Stimulated activated CD8-positive, alpha-beta memory T cell treated with anti-CD3 and anti-CD28 coated beads, Interleukin-12 subunit alpha, Interleukin-12 subunit beta, amount 100 ng/mL, for 24 hours (primary cell): ENCODE measurements around the gene LOXHD1.

Source experiments
- DNase-seq: peaks from one replicate; pipeline ENCODE4 v3.0.0-alpha.2; 2020; ENCODE audit errors: extremely low read depth

The LOXHD1 gene

DNA sequence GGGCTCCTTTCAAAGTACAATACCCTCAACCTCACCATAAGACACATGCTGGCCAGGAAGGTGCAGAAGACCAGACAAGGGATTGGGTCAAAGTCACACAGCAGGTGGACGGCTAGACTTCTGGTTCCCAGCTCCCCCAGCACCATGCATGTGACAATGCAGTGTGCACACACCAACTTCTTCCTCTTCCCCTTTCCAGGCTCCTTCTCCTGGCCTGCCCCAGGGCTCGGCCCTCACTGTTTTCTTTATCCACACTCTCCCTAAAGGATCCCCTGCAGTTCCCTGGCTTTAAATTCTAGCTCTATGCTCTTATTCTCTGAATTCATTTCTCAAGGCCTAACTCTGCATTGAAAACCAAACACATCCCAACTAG, 82.3 kb downstream of the LOXHD1 start:
- DNase-seq = no peak

DNA sequence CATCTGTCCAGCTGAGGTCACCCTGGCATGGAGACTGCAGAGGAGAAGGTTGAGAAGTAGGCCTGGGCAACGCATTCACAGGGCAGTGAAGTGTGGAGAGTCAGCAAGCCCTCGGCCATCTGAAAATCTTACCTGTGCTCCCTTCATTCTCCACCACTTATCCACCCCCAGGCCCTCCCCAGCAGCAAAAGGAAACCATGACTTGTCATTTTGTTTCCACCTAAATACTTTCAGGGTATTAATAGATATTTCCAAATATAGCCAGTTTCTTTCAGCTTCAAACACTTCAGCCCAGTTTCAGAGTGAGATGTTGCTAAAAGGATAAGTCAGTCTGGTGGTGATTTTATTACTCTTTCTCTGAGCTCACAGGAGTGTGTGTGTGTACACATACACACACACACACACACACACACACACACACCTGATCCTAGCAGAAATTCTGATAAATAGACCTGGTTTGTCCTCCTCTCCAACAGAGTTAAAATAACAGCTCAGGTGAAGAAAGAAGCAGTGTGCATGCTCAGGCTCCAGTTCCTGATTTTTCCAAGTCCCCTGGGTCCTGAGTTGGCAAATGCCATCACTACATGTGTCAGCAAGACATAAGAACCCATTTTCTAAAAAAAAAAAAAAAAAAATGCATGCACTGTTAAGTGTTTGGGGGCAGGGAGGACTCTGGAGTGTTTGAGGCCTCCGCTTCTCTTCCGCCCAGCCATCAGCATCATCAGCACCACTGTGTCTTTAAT, 82.8 kb downstream of the LOXHD1 start:
- no peak for DNase-seq

DNA sequence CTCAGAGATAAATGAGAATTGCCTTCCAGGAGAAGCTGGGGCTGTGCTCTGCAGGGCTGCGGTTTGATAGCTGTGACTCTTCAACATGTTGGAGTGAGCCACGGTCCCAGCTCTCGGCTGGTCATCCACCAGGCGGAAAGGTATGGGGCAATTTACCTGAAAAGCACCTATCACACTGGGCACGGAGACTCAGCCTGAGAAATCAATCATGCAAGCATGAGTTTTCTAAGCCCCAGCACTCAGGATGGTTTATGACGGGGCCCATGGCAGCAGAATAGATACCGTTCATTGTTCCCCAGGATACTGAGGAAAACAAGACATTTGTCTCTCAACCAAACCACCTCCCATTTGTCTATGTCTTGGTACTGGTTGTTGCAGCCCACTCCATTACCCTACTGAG, 83.9 kb downstream of the LOXHD1 start:
- DNase-seq = no peak

DNA sequence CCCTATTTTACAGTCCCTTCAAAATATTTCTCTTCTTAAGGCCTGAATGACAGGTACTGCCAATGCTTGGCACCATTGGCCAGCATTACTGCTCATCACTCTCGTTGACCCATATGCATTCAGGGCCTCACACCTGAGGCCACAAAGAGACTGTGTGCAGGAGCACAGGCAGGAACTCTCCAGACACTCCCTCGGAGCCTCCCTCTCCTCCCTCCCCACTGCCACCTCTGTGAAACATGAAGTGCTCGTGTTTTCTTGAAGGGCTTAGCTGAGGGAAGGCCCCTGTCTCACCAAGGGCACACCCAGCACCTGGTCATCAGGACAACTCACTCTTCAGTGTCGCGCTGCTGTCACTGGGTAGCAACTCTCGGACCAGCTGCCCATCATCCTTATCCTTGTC, 85.3 kb downstream of the LOXHD1 start:
- no peak for DNase-seq

DNA sequence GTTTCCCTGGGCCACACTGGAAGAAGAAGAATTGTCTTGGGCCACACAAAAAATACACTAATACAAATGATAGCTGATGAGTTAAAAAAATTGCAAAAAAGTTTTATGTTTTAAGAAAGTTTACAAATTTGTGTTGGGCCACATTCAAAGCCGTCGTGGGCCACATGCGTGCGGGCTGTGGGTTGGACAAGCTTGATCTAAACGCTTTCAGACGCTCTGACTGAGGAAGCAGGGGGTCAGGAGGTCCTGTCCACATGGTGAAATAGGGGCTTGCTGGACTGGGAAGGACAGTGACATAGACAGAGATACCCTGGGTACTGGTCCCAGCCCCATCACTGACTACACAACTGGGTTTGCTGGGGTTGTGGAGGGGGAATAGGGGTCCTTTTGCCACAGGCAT, 86.4 kb downstream of the LOXHD1 start:
- no peak for DNase-seq

DNA sequence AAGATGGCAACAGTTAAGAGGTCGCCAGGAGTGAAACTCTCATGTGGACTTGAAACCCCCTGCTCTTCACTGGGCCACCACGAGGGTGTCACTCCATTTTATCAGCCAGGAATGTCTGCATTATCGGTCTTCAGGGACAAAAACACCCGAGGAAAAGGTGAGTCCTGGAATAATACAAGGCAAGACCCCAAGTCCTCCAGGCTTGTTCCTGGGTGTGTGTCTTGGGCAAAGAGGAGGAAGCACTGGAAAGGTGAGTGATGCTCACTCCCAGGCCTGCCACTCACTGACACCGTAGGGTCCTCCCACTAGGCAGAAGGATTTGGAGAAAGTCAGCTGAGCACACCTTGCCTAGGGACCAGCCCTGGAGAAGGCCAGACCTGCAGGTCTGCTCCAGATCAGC, 86.9 kb downstream of the LOXHD1 start:
- DNase-seq = no peak

DNA sequence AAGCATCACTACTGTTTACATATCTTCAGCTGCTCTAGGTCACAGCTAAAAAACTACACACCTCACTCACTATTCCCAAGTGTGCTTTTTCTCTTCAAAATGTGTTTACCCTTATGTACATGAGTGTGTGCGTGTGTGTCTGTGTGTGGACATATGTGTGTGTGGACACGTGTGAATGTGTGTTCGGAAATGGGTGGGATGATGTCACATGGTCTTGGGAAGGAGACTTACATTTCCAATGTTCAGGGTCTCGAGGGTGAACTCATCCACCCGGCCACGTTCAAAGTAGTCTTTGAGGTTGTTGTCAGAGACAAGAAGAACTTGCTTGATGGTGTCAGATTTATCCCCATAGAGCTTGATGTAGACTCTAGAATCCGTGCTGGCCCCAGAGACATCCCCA, 87.8 kb downstream of the LOXHD1 start:
- DNase-seq = no peak

DNA sequence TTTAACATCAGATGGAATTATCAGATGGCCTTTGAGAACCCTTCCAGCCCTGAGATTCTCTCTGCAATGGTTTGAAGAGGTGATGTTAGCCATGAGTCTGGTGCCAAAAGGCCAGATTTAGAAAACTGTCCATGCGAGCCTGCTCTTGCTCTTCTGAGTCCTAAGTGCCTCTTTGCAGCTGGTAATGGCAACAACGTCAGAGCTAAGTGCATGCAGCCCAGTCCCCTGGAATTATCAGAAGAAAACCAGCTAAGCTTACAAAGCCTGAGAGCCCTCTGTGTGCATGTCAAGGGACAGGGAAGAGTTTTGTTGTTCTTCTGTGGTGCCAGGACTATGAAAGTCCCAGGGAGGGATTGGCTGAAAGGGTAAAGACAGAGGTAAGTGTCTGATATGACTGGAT, 89.8 kb downstream of the LOXHD1 start:
- no peak for DNase-seq

DNA sequence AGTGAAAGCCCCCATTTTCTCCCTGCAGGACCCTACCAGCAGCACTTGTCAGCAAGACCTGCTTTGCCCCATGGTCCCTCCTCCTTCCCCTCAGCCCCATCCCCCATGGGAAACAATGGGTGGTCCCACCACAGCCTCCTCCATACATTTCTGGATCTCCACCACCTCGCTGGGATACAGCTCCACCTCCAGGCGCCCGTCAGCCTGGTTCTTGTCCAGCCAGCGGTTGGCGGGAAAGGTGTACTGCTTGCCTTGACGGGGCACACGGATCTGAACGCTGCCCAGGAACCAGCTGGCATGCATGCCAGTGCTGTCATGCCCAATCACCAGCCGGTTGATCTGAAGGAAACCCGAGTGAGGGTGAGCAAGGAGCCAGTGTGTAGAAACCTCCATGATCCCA, 90.9 kb downstream of the LOXHD1 start:
- DNase-seq = no peak

DNA sequence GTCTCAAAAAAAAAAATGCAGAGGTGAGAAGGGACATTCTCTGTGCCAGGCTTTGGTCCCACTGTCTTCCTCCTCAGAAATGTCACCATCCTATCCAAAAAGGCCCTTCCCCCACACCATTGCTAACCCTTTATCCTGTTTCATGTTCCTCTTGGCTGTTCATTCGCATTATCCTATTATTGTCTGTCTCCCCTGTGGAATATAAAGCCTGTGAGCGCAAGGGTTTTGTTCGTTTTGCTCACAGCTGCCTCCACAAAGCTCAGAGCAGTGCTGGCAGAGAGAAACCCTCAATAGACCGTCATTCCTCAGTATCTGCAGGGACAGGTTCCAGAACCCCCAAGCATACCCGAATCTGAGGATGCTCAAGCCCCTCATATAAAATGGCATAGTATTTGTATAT, 91.8 kb downstream of the LOXHD1 start:
- DNase-seq = no peak

DNA sequence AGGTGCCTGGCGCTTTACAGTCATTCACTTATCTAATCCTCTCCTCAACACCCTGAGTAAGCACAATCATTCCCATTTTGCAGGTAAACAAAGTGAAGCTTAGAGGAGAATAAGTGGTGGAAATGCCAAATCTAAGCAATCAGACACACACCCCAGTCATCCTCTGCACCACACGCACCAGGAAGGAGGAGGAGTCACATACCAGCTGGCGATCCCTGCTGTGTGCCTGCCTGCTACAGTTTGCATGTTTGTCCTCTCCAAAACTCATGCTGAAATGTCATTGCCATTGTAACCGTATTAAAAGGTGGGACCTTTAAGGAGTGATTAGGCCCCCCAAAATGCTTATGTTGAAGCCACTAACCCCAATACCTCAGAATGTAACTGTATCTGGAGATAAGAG, 93.7 kb downstream of the LOXHD1 start:
- no peak for DNase-seq

DNA sequence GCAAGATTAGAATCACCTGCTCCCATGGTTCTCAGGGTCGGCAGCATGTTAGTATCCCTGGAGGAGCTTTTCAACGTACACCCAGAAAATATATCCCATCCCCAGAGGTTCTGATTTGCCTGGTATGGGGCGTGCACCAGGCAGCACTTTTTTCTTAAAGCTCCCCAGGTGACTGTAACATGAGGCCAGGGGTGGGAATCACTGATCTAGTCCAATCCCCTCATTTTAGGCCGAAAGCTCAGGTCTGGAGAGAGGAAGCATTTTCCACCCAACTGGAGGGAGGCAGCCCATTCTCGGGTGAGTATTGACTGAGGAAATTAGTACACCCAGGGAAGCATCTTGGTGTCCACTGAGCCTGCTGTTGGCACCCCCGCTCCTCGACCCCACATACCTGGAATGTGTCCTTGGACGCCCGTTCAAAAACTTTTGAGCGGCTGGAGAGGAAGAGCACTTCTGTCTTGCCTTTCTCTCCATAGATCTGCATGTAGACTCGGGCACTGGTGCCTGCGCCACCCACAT, 94.3 kb downstream of the LOXHD1 start:
- no peak for DNase-seq

DNA sequence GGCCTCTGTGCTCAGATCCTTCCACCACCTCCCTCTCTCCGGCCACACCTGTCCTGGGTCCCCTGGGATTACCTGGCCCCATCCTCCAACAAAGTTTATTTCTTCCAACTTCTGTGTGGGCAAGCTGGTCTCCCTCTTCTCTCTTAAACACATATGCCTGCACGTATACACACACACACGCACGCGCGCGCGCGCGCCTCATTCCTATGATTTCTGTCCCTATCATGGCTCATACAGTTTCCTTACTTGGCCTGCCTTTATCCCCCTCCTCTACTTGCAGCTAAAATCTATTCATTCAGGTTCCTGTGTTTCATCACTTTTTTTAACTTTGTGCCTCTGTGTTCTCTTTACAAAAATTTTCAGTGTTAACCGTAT, 96.4 kb downstream of the LOXHD1 start:
- no peak for DNase-seq

DNA sequence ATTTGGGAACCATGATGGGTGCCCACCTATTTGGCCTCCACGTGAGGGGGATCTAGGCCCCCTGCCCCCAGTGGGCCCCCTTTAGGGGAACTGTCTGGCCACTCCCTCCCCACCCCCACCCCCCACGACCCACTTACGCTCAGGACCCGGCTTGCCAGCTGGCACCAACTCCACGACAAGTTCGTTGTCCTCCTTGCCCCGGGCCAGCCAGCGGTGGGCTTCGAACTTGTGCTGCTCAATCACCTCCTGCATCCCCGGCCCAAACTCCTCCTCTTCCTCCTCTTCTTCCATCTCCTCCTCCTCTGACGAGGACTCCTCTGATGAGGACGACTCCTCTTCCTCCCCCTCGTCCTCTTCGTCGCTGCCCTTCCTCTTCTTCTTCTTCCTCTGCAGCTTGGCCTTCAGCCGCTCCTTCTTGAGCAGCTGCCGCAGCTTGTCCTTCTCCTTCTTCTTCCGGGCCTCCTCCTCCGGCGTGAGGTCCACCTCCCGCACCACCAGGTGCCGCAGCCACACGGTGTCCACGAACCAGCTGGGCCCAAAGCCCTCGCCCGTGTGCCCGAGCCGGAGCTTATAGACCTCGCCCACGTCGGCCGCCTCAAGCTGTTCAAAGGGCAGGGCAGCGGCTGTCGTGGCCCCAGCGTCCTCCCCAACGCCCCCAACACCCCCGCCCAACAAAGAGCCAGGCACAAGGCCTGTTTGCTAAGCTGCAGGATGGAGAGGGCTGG, 96.9 kb downstream of the LOXHD1 start:
- DNase-seq = no peak

DNA sequence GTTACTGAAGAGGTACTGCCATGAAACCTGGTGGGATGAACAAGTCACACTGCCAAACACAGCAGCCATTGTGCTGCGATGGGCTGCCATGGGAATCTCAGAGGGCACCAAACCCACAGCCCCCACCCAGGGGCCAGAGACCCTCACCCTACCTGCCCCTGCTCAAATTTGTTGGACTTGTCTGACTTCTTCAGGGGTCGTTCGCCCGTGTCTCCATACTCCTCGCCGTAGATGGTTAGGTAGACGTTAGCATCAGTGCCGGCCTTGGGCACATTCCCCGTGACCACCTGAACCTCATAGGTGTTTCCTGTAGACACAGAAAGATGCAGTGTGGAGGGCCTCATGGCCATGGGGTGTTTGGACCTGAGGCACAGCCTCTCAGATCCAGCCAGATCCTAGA, 97.7 kb downstream of the LOXHD1 start:
- DNase-seq = no peak

DNA sequence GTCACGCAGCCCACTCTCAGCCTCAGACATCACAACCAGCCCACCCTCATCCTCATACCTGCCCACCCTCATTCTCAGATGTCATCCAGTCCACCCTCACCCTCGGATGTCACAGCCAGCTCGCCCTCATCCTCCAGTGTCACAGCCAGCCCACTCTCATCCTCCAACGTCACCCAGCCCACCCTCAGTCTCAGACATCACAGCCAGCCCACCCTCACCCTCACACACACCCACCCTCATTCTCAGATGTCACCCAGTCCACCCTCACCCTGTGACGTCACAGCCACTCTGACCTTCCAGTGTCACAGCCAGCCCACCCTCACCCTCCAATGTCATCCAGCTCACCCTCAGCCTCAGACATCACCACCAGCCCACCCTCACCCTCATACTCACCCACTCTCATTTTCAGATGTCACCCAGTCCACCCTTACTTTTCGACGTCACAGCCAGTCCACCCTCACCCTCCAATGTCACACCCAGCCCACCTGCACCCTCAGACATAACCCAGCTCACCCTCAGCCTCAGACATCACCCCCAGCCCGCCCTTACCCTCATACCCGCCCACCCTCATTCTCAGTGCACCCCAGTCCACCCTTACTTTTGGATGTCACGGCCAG, 100.3 kb downstream of the LOXHD1 start:
- DNase-seq = no peak

DNA sequence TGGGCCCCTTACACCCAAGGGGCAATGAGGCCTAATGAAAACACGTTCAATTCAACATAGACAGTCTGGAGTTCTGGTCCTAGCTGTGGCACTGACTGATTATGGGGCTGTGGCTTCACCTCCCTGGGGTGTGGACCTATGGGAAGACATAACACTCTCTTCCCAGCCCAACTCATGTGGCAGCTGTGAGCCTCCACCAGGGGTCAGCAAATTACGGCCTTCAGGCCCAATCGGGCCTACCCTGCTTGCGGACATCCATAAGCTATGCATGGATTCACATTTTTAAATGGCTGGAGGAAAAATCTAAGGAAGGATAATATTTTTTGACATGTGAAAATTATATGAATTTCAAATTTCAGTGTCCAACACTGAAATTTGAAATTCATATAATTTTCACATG, 101.3 kb downstream of the LOXHD1 start:
- DNase-seq = no peak

DNA sequence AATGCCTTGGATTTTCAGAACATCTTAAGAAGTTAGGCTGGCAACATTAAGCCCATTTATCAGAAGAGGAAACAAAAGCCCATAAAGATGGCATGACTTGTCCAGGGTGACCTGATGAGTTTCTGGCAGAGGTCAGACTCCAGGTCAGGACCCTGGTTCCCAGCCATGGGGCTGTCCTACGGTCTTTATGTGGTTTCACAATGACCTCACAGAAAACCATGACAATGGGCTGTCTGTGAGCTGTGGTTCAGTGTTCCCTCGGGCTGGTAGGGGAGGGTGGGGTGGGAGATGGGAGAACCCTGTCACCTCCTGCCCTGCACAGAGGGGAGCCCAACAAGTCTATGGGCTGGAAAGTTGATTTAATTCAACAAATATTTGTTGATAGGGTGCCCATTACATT, 101.8 kb downstream of the LOXHD1 start:
- DNase-seq = no peak

DNA sequence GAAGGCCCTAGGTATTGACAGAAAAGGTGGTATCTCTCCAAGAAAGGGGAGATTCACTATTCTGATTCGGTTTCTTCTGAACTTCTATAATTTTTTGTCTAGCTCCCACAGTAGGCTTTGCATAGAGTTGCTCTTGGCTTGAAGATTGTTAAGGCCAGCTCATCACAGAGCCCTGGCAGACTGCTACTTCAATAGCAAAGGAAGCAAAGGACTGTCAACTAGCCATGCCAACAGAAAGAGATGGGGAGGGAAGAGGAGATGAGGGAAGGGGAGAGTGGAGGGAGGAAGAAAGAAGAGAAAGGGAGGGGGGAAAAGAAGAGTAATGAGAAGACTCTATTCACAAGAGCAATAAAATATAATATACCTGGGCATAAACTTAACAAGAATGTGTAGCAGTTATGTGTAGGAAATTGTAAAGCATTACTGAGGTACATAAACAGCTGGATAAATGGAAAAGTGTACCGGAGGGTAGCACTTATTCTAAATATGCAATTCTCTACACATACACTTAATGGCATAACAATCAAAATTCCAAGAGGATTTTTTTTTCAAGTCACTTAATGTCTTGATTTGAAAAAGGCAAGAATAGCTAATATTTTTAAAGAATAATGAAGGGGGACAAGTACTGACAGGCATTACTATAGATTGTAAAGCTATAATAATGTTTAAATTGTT, 102.5 kb downstream of the LOXHD1 start:
- no peak for DNase-seq

DNA sequence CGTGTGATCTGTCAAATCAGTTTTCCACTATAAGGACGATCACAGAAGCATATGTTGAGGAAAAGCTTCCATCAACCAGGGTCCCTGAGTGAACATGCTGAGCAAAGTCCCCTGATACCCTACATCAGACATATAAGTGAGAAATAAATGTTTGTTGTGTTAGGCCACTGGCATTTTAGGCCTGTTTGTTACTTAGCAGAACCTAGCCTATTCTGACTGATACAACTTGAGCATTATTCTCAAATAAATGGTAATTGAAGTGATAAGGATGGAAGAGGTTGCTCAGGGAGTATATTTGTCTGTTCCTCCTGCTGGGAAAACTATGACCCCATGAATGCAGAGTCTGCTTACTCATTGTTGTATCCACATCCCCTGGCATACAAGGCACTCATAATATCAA, 106.4 kb downstream of the LOXHD1 start:
- no peak for DNase-seq

DNA sequence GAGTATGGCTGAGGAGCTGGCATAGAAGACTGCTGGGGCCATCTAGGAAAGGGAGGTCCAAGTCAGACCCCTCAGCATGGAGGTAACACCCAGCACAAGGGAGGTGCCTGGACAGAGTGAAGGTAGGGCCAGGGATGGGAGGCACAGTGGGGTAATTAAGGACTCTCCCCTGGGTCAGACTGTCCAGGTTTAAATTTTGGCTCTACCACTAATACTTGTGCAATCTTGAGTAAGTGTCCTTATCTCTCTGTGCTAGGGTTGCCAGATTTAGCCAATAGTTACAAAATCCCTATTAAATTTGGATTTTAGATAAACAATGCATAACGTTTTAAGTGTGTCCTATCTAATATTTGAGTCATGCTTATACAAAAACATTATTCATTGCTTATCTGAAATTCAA, 109.5 kb downstream of the LOXHD1 start:
- no peak for DNase-seq

DNA sequence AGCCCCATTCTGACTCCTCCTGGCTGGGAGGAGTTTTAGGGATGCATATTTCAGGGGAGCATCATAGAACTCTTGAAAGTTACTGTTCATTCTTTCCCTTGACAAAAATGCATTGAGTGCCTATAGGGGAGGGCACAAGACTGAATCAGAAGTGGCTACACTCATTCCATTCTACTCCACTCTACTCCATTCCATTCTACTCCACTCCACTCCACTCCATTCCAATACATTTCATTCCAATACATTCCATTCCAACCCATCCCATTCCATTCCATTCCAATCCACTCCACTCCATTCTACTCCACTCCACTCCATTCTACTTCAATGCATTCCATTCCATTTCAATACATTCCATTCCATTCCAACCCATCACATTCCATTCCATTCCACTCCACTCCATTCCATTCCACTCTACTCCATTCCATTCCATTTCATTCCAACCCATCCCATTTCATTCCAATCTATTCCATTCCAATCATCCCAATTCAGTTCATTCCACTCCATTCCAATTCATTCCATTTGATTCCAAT, 110.8 kb downstream of the LOXHD1 start:
- DNase-seq = no peak
